Measurements from ENCODE around the gene DCUN1D3.

The DCUN1D3 gene

GRCh38 chr16:20918486-20919239 lies 18.5 kb upstream of the DCUN1D3 start:
- DNase-seq (ENCODE audit: low read depth): no peak

- DNase-seq (ENCODE audit: low read depth): no peak
Measured at GRCh38 chr16:20916942-20917341, 16.8 kb upstream of the DCUN1D3 start.

DNA sequence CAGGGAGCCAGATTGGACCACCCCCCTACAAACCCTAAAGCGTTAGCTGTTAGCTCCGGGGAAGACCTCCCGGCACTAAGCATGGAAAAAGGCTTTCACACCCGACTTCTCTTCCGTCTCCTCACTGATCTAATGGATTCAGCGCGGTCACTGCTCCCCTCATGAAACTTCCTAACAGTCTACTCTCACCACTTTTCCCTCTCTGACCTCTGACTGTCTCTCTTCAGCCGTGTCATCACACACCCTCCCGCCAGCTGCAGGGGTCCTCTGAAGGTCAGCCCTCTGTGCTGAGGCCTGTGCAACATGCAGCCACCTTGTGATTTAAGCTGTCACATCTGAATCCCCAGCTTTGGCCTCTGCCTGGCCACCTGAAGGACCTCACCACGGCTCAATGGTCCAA lies 16.1 kb upstream of the DCUN1D3 start:
- no peak for DNase-seq (ENCODE audit: low read depth)

- DNase-seq (ENCODE audit: low read depth): no peak
Measured at GRCh38 chr16:20911361-20911760, 11.2 kb upstream of the DCUN1D3 start.

GRCh38 chr16:20910781-20911321 lies 10.7 kb upstream of the DCUN1D3 start:
- DNase-seq (ENCODE audit: low read depth): no peak

DNA sequence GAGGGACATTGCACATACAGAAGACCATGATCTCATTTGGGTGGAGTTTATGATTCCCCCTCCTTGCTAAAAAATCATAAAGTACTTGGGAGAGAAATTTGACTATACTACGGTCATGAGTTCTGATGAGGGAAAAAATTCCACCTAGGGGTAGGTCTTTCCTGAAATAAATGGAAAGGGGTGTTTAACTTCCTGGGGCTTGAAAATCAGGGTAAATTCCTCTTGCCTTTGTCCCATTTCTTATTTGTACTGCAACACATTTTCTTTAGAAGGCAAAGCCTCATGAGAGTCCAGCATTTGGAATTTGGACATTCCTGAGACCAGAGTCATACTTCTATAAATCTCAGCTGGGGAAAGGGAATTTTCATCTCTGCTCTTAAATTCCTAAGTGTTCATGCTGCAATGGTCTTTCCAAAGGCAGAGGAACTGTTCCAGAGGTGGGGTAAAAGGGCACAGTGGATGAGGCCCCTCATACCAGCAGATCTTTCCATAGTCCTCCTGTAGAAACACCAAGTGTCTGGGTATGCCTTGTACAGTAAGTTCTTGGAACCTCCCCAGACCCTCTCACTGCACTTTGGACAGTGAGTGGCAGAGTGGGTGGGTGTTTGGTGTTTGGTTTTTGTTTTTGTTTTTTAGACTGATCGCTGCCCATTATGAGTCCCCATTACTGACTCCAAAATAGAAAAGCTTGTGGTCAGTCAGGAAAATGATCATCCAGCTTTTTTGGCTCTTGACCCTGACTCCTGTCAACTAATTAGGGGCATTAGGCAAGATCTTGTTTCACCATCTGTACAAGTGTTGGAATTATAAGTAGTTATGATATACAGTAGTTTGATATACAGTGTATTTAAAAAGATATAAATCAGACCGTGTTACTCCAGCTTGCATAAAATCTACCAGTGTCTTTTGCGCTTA lies 6.4 kb upstream of the DCUN1D3 start:
- DNase-seq (ENCODE audit: low read depth): no peak

DNA sequence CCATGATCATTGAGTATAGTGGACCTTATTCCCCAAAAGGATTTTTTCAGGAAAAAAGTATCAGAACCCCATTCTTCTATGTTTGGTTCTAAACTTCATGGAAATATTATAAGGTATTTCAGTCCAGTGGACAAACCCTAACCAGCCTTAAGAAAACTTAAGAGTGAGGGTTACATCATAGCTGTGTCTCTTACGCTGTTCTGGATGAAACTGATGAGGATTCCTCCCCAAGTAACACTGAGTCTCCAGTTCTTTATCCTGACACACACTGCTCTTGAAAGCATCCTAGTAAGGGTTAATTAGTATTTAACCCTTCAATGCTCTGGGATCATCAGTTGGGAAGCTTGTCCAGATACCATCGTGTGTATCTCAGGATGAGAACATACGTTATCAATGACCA lies 5.4 kb upstream of the DCUN1D3 start:
- DNase-seq (ENCODE audit: low read depth): no peak

DNA sequence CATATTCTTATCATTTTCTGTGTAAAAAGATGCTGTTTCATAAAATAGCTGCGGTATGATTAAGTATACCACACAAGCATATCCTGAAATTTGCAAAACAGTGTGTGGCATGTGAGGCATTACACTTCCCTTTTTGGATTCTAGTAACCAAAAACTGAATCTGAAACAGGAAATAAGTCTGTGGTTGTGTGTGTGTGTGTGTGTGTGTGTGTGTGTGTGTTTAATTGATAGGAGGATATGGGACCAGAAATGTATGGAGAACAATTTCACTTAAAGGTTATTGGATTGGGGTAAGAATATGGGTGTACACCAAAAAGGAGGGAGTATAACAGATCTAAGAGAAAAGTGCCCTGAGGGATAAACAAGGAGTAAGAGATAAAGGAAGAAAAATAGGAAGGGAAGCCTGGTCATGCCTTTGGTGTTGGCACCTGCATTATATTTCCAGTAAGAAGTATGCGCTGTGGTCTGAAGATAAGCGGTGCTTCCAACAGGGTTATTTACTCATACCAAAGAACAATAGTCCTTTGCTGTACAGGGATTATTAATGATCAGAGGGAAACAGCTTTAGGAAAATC lies 4.4 kb upstream of the DCUN1D3 start:
- DNase-seq (ENCODE audit: low read depth): no peak

DNA sequence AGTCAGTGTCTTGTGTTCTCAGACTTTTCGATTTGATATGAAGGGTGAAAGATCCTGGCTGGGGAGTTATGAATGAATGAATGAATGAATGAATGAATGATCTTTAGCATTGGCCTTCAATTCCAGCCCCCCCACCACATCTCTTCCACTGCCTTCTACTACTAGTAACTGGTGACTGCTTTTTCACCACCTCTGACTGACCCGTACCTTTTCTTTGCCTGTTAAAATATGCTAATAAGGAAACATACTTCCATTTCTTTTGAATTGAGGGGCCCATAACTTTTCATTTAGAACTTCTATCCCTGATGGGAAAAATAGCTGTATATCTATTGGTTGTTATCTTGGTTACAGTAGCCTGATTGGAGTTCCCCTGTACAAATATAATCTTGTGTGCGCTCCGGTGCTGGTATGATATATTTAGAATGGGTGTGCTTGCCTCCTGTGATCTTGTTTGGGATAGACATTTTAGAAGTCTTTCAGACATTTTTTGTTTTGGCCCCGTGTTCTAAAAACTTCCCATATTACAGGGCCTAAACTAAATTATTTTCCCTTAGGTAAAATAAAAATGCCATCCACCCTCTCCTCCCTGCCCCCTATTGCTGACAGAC lies 3.8 kb upstream of the DCUN1D3 start:
- DNase-seq (ENCODE audit: low read depth): no peak

DNA sequence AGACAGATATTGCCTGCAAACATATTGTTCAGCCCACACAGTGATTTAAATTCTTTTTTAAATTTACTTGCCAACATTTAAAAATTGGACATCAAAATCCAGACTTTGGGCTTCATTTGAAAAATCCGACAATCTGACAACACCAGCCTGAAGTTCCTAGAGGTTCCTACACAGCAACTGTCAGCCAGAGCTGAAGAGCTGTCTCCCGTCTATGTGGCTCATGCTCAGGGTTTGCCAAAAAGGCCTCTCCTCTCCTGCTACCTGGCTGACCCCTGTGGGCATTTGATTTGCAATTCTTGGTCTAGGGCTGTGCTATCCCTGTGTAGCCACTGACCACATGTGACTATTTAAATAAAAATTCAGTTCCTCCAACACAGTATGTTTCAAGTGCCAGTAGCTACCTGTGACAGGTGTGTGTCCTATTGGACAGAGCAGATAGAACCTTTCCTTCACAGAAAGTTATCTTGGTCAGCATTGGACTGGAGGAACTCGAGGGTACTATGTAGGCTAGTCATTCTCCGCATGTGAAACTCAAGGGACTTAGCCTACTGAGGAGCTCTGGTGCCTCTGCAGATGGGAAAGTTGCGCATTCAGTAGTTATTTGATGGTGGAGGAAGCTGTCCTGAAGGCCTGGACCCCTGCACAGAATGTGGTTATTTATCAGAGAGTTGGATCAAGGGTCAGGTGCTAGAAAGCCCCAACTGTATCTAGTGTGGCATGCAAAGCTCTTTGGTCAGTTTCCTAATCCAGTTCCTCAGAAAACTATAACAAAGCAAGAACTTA lies 3.1 kb upstream of the DCUN1D3 start:
- no peak for DNase-seq (ENCODE audit: low read depth)

- DNase-seq (ENCODE audit: low read depth): no peak
Measured at GRCh38 chr16:20902426-20902825, 2.3 kb upstream of the DCUN1D3 start.

DNA sequence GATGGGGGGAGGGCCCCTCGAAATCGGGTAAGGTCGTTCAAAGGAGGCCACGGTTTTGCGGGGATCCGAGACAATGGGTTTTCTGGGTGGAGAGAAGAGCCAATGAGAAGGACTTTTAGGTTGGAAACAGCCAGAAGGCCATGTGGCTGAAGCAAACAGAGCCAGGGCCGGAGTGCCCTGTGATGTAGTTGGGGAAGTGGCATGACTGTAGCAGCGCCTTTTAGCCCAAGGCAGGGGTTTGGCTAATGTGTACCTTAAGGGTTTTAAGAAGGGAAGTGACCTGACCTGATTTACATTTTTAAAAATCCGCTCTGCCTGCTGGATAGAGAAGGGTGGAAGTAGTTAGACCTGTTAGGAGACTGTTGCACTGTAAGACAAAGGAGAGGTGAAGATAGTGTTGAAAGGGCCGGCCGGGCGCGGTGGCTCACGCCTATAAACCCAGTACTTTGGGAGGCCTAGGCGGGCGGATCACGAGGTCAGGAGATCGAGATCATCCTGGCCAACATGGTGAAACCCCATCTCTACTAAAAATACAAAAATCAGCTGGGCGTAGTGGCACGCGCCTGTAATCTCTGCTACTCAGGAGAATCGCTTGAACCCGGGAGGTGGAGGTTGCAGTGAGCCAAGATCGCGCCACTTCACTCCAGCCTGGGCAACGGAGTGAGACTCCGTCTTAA lies 1.4 kb upstream of the DCUN1D3 start:
- DNase-seq (ENCODE audit: low read depth): no peak

DNA sequence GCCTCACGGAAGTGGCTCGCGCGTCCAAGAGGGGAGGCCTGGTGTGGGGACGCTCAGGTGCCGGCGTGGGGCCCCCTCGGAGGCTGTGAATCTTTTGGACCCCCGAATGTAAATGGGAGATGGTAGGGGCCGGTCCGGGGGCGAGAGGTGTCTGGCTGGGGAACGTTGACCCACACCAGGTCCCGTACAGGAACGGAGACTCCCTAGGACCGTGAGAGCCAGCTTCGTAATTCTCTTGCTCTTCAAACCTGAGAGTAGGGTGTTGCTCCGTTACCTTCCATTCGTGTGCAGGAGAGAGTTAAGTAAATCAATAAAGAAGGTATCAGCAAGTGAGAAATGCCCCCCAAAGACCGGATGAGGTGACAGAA lies 894 bp upstream of the DCUN1D3 start:
- DNase-seq (ENCODE audit: low read depth): no peak

DNA sequence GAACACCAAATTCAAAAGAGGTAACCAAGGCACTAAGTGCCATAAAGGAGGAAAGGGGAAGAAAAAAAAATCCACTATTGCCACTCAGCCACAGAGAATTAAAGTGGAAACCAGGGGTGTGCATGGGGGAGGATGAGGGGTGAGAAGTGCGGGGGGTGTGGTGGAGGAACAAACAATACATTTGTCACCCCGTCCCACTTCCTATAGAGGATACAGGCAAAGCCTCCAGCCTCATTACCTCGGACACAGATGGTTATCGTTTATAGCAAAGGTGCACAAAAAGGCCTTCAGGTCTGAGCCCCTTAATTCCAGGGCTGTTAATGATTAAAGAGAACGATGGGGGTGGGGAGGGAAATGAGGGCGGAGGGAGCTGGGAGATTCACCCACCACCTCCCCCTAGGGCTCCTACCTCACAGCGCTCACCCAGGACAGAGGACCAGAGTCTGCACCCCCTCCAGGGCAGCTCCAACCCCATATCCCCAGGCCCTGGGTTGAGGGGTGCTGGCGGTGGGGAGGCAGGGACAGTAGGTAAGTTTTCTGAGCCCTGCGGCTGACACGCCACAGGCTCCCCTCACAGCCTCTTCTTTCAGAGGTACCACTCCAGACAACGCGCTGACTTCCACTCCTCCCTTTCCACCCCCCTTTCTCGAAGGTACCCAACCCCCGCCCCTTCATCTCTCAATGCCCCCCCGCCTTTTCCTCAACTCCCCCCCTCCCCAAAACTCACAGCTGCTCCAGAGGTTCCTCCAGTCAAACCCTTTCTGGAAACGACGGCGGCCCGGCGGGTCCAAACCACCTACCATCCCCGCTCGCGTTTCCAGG lies 470 bp downstream of the DCUN1D3 start:
- DNase-seq (ENCODE audit: low read depth): no peak

- DNase-seq (ENCODE audit: low read depth): no peak
Measured at GRCh38 chr16:20899071-20899470, 1.1 kb downstream of the DCUN1D3 start.

DNA sequence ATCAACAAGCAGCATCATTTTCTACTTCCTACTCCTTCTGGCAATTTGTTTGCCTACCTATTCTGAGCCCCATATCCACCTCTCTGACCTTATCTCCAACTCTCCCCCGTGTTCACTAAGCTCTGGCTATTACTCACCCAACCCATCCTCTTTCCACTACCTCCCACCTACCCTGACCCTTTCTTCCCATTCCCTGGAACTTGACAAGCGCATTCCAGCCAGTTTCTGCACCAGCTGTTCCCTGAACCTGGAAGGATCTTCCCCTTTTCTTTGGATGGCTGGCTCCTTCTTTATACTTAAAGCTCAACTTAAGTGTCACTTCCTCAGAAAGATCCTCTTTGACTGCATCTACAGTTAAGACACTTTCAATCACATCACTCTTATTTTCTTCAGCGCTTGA lies 2.2 kb downstream of the DCUN1D3 start:
- no peak for DNase-seq (ENCODE audit: low read depth)

DNA sequence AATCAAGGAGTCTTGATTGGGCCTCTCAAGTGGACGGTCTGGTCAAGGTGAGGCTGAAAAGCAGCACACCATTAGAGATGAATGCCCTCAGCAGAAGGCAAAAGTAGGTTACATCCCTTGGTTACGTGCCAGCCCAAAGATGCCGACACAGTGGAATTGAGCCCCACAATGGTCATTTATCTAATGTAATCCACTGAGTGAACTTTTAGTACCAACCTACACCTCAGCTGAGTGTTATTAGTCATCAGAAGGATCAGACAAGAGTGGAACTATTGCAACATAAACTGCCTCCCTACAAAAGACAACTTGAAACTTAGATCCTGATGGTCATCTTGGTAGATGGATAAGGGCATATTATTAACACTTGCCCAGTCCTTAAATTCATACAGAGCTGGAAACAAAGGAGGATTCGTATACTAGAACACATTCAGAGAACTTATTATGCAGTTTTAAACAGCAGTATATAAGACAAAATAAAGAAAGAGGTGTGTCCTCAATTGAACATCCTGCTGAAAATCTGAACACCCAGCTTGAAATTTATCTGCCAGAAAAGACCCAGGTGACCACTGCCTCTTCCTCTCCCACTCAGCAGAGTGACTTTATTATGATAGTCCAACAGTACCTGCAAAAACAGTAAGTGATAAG lies 2.8 kb downstream of the DCUN1D3 start:
- no peak for DNase-seq (ENCODE audit: low read depth)

- no peak for DNase-seq (ENCODE audit: low read depth)
Measured at GRCh38 chr16:20894388-20894787, 5.8 kb downstream of the DCUN1D3 start.

DNA sequence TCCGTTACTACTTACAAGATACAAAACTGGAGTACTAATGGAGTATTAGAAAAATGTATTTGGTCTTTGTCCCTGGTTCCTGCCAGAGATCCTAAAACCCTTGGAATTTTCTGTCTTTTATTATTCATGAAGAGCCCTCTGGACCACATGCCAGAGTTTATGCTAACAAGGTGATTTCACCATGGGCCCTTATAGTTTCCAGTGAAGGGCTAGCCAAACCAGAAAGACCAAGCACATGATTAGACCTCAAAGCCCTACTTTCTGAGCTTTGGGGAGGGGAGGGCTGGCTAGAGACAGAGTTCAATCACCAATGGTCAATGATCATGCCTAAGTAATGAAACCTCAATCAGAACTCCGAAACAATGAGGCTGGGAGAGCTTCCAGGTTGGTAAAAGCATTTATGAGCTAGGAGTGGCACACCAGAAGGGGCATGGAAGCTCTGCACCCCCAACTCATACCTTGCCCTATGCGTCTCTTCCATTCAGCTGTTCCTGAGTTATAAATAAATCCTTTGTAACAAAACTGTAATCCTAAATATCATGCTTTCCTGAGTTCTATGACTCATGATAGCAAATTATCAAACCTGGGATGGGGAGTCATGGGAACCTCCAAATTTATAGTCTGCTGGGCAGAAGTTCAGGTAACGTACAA lies 10.4 kb downstream of the DCUN1D3 start:
- DNase-seq (ENCODE audit: low read depth): no peak

Data from stimulated activated CD8-positive, alpha-beta memory T cell treated with anti-CD3 and anti-CD28 coated beads, Interleukin-12 subunit alpha, Interleukin-12 subunit beta, amount 100 ng/mL, for 1 hour (primary cell).